HG02642 (cell line): ENCODE data around the gene RBX1.
"Not testable (repeated sequence)": the region's sequence is repeated elsewhere in the genome, so short reads cannot be mapped to it uniquely, and the experiment has no call there.

Experiments
- ATAC-seq: cut with Tn5 transposase; IDR thresholded peaks from one replicate; pipeline ENCODE4 v1.9.1; 2021; ENCODE audit warnings: mild to moderate bottlenecking; ENCODE audit not compliant: unreplicated experiment, poor library complexity

RBX1 gene

GRCh38 chr22:40950962-40951794 lies at the start of gene RBX1:
Gene RBX1, plus strand, starts transcription at chr22:40951378. Its CDS starts 21 bp downstream, at chr22:40951399.
- ATAC-seq: peak; percentile 82

- no peak for ATAC-seq
Measured at GRCh38 chr22:40904101-40904500, 47.1 kb upstream of the RBX1 start.

GRCh38 chr22:40908895-40909294 lies 42.3 kb upstream of the RBX1 start:
- no peak for ATAC-seq

- ATAC-seq: no peak
Measured at GRCh38 chr22:40911772-40912171, 39.4 kb upstream of the RBX1 start.

- not testable (repeated sequence) for ATAC-seq
Measured at GRCh38 chr22:40912987-40913386, 38.2 kb upstream of the RBX1 start.

- no peak for ATAC-seq
Measured at GRCh38 chr22:40919446-40919845, 31.7 kb upstream of the RBX1 start.

- ATAC-seq: no peak
Measured at GRCh38 chr22:40920526-40920925, 30.7 kb upstream of the RBX1 start.

- ATAC-seq: no peak
Measured at GRCh38 chr22:40922484-40923303, 28.5 kb upstream of the RBX1 start.

- no peak for ATAC-seq
Measured at GRCh38 chr22:40928657-40929056, 22.5 kb upstream of the RBX1 start.

- no peak for ATAC-seq
Measured at GRCh38 chr22:40932396-40932795, 18.8 kb upstream of the RBX1 start.

- no peak for ATAC-seq
Measured at GRCh38 chr22:40939202-40939601, 12.0 kb upstream of the RBX1 start.

GRCh38 chr22:40951795-40952605 lies 822 bp downstream of the RBX1 start:
- ATAC-seq: no peak

- no peak for ATAC-seq
Measured at GRCh38 chr22:40953471-40953870, 2.3 kb downstream of the RBX1 start.

GRCh38 chr22:40954113-40954512 lies 2.9 kb downstream of the RBX1 start:
- no peak for ATAC-seq

- no peak for ATAC-seq
Measured at GRCh38 chr22:40955571-40955970, 4.4 kb downstream of the RBX1 start.

- no peak for ATAC-seq
Measured at GRCh38 chr22:40957601-40958000, 6.4 kb downstream of the RBX1 start.

GRCh38 chr22:40958299-40958698 lies 7.1 kb downstream of the RBX1 start:
- no peak for ATAC-seq

- no peak for ATAC-seq
Measured at GRCh38 chr22:40960145-40960544, 9.0 kb downstream of the RBX1 start.

GRCh38 chr22:40965936-40966725 lies 15.0 kb downstream of the RBX1 start:
- no peak for ATAC-seq

- ATAC-seq: no peak
Measured at GRCh38 chr22:40966726-40967085, 15.5 kb downstream of the RBX1 start.
